SK-N-SH (cell line): ENCODE measurements around the gene DNPEP. TPM values are rescaled to one million over a fixed set of nuclear protein-coding genes. Genes with fewer than 3 reads are reported as not detected.

Source experiments
- CTCF ChIA-PET: fragments of 300-600, 350-600 bp; formaldehyde crosslinking; extraction: SDS; loops from one replicate; lab custom pipeline; 2021; lab: Yijun Ruan, JAX
- POLR2A ChIA-PET: fragments of 350-600 bp; sonication (Branson Sonifier 250); formaldehyde crosslinking; extraction: SDS; loops from one replicate; lab custom pipeline; 2020; ENCODE audit warnings: antibody characterized with exemption, inconsistent platforms; lab: Yijun Ruan, JAX
- DNase-seq: peaks from one replicate; pipeline ENCODE4 v3.0.0; 2012
- H2AFZ ChIP-seq: fragments of 200-600 bp; sonication (generic); 2 replicates; pipeline ENCODE4 v1.8.1; 2016; ENCODE audit warnings: antibody characterized with exemption, mild to moderate bottlenecking, low read depth
- H3F3A ChIP-seq: fragments of 200-600 bp; sonication (generic); replicated peaks from 2 replicates; pipeline ENCODE3; 2016; ENCODE audit warnings: antibody characterized with exemption, mild to moderate bottlenecking; ENCODE audit not compliant: insufficient read depth
- H3K27ac ChIP-seq, 2 experiments: fragments of 200-500 bp in 1 of 2; fragments of 200-600 bp in 1 of 2; sonication (Bioruptor generic) in 1 of 2; sonication (generic), shearing (Covaris generic) in 1 of 2; 2 replicates each; pipeline versions ENCODE4 v1.5.1 to v1.6.1; 2014 to 2016; ENCODE audit warnings: low read depth in 2 of 2, inconsistent platforms in 1 of 2, low read length in 1 of 2, mild to moderate bottlenecking in 1 of 2, mixed read lengths in 1 of 2
- H3K27me3 ChIP-seq: fragments of 200-600 bp; sonication (generic), shearing (Covaris generic); 2 replicates; pipeline ENCODE4 v1.6.1; 2016; ENCODE audit warnings: mixed run types; ENCODE audit not compliant: insufficient read depth
- H3K36me3 ChIP-seq, 2 experiments: fragments of 200-500 bp in 1 of 2; fragments of 200-600 bp in 1 of 2; sonication (Bioruptor generic) in 1 of 2; sonication (generic) in 1 of 2; replicated peaks in 1 of 2; 2 replicates each; pipeline versions ENCODE3 to v1.5.1; 2014 to 2016; ENCODE audit warnings: low read length in 1 of 2, mild to moderate bottlenecking in 1 of 2; ENCODE audit not compliant: insufficient read depth in 2 of 2, control insufficient read depth in 1 of 2
- H3K4me1 ChIP-seq, 2 experiments: fragments of 200-500 bp in 1 of 2; fragments of 200-600 bp in 1 of 2; sonication (Bioruptor generic) in 1 of 2; sonication (generic), shearing (Covaris generic) in 1 of 2; 2 replicates each; pipeline versions ENCODE4 v1.5.1 to v1.6.1; 2014 to 2016; ENCODE audit warnings: low read depth in 1 of 2, low read length in 1 of 2, mixed run types in 1 of 2; ENCODE audit not compliant: insufficient read depth in 2 of 2, control insufficient read depth in 1 of 2
- H3K4me2 ChIP-seq: fragments of 200-600 bp; sonication (generic), shearing (Covaris generic); 2 replicates; pipeline ENCODE4 v1.6.1; 2017; ENCODE audit warnings: mixed run types
- H3K4me3 ChIP-seq, 2 experiments: fragments of 200-500 bp in 1 of 2; fragments of 200-600 bp in 1 of 2; sonication (Bioruptor generic) in 1 of 2; sonication (generic), shearing (Covaris generic) in 1 of 2; 2 replicates each; pipeline versions ENCODE4 v1.5.1 to v1.8.1; 2014 to 2016; ENCODE audit warnings: low read depth in 2 of 2, inconsistent platforms in 1 of 2, low read length in 1 of 2, mild to moderate bottlenecking in 1 of 2, mixed read lengths in 1 of 2, moderate library complexity in 1 of 2
- H3K79me2 ChIP-seq: fragments of 200-600 bp; sonication (generic); 2 replicates; pipeline ENCODE4 v1.8.1; 2017; ENCODE audit warnings: mild to moderate bottlenecking; ENCODE audit not compliant: insufficient read depth
- H3K9ac ChIP-seq: fragments of 200-600 bp; sonication (generic); 2 replicates; pipeline ENCODE4 v1.6.1; 2017; ENCODE audit warnings: mixed run types
- H3K9me2 ChIP-seq: fragments of 200-600 bp; sonication (generic); 2 replicates; pipeline ENCODE4 v1.6.1; 2017; ENCODE audit warnings: mixed run types
- H3K9me3 ChIP-seq: fragments of 200-600 bp; sonication (generic); 2 replicates; pipeline ENCODE4 v1.6.1; 2017; ENCODE audit warnings: mixed run types, mild to moderate bottlenecking, moderate library complexity
- H4K20me1 ChIP-seq: fragments of 200-600 bp; sonication (generic); 2 replicates; pipeline ENCODE4 v1.6.1; 2017; ENCODE audit warnings: mild to moderate bottlenecking, mixed run types; ENCODE audit not compliant: insufficient read depth
- ELF1 ChIP-seq: IDR thresholded peaks from 2 replicates; pipeline ENCODE4 v1.4.0; 2012
- EP300 ChIP-seq, 2 experiments: IDR thresholded peaks; 2 replicates each; pipeline versions ENCODE4 v1.4.0 to v1.6.1; 2012; ENCODE audit warnings: borderline replicate concordance in 1 of 2, low read depth in 1 of 2, low read length in 1 of 2
- FOXJ3 ChIP-seq: sonication (generic); formaldehyde crosslinking; IDR thresholded peaks from 2 replicates; pipeline ENCODE4 v1.5.1; 2020; ENCODE audit warnings: mild to moderate bottlenecking, missing genetic modification reagents
- FOXM1 ChIP-seq: IDR thresholded peaks from 2 replicates; pipeline ENCODE4 v1.4.0; 2012; ENCODE audit warnings: low read depth, mild to moderate bottlenecking
- GABPA ChIP-seq: IDR thresholded peaks from 2 replicates; pipeline ENCODE4 v1.4.0; 2012; ENCODE audit warnings: low read depth, mild to moderate bottlenecking
- MXI1 ChIP-seq: IDR thresholded peaks from 2 replicates; pipeline ENCODE4 v1.6.1; 2012; ENCODE audit warnings: mild to moderate bottlenecking, low read depth, low read length, improper control_type of control experiment
- NRF1 ChIP-seq: IDR thresholded peaks from 2 replicates; pipeline ENCODE4 v1.6.1; 2012; ENCODE audit warnings: low read depth, mild to moderate bottlenecking, low read length
- POLR2AphosphoS5 ChIP-seq: IDR thresholded peaks from 2 replicates; pipeline ENCODE4 v1.6.1; 2012; ENCODE audit warnings: low read depth, low read length
- RAD21 ChIP-seq: IDR thresholded peaks from 2 replicates; pipeline ENCODE4 v1.6.1; 2012; ENCODE audit warnings: mild to moderate bottlenecking, low read length
- RFX5 ChIP-seq: IDR thresholded peaks from 2 replicates; pipeline ENCODE4 v1.6.1; 2012; ENCODE audit warnings: mild to moderate bottlenecking, improper control_type of control experiment, low read length
- TAF1 ChIP-seq: IDR thresholded peaks from 2 replicates; pipeline ENCODE4 v1.6.1; 2012; ENCODE audit warnings: low read depth, mild to moderate bottlenecking, low read length, moderate library complexity, borderline replicate concordance
- TCF12 ChIP-seq: IDR thresholded peaks from 2 replicates; pipeline ENCODE4 v1.4.0; 2012
- TEAD4 ChIP-seq: IDR thresholded peaks from 2 replicates; pipeline ENCODE4 v1.4.0; 2012; ENCODE audit warnings: mild to moderate bottlenecking, borderline replicate concordance; ENCODE audit not compliant: insufficient read depth
- YY1 ChIP-seq: IDR thresholded peaks from 2 replicates; pipeline ENCODE4 v1.4.0; 2012; ENCODE audit warnings: low read depth, mild to moderate bottlenecking
- WGBS: methylation state at CpG from one replicate; pipeline ENCODE4 v1.1.6; 2017; ENCODE audit warnings: low lambda C conversion rate; 5-methylcytosine and 5-hydroxymethylcytosine counted together
- polyA plus RNA-seq, 3 experiments: library from polyadenylated mRNA; depleted of rRNA; stranded (reverse); fragments of >200 nt; gene quantifications; 2 replicates each; pipeline ENCODE4 v1.2.3, GENCODE V29; 2012
- TF ChIP-seq, protein P1 (sequence below): fragments of 150-350 bp; IDR thresholded peaks from 2 replicates; pipeline ENCODE4 v1.6.1; 2016; ENCODE audit warnings: mild to moderate bottlenecking, low read depth, low read length
- TF ChIP-seq, protein P2 (sequence below): fragments of 200-600 bp; sonication (generic); IDR thresholded peaks from 2 replicates; pipeline ENCODE4 v1.6.1; 2017; ENCODE audit warnings: antibody characterized with exemption, mild to moderate bottlenecking, moderate library complexity
- TF ChIP-seq, protein P3 (sequence below): IDR thresholded peaks from 2 replicates; pipeline ENCODE4; 2012
- TF ChIP-seq, protein P4 (sequence below): IDR thresholded peaks from 2 replicates; pipeline ENCODE4 v1.6.1; 2012; ENCODE audit warnings: mild to moderate bottlenecking, low read depth, low read length, moderate library complexity
- TF ChIP-seq, protein P5 (sequence below): fragments of 150-350 bp; IDR thresholded peaks from 2 replicates; pipeline ENCODE4 v1.6.1; 2017; ENCODE audit warnings: antibody characterized with exemption, low read length, low read depth, borderline replicate concordance

The DNPEP gene
- polyA plus RNA-seq, 1 of the 3 experiments (the other 2 are of a cell fraction) = 80.7 TPM

DNA sequence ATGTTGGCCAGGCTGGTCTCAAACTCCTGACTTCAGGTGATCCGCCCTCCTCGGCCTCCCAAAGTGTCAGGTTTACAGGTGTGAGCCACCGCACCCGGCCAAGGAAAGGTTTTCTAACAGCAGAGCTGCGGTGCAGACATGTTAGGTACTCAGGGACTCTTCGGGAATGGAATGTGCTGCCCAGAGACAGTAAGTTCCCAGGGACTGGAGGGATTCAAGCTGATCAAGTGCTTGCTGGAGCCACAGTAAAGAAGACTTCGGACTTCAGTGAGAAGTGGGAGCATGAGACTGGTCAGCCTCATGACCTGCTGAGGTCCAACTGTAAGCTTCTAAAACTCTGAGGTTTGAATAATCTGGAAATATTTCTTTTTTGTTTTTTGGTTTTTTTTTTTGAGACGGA is 22.7 kb upstream of the DNPEP start:
- TF ChIP-seq FOXM1 = no peak
- no peak for TF ChIP-seq TEAD4
- TF ChIP-seq, protein P1, sequence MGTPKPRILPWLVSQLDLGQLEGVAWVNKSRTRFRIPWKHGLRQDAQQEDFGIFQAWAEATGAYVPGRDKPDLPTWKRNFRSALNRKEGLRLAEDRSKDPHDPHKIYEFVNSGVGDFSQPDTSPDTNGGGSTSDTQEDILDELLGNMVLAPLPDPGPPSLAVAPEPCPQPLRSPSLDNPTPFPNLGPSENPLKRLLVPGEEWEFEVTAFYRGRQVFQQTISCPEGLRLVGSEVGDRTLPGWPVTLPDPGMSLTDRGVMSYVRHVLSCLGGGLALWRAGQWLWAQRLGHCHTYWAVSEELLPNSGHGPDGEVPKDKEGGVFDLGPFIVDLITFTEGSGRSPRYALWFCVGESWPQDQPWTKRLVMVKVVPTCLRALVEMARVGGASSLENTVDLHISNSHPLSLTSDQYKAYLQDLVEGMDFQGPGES = no peak
- TF ChIP-seq TCF12 = no peak
- TF ChIP-seq, protein P2, sequence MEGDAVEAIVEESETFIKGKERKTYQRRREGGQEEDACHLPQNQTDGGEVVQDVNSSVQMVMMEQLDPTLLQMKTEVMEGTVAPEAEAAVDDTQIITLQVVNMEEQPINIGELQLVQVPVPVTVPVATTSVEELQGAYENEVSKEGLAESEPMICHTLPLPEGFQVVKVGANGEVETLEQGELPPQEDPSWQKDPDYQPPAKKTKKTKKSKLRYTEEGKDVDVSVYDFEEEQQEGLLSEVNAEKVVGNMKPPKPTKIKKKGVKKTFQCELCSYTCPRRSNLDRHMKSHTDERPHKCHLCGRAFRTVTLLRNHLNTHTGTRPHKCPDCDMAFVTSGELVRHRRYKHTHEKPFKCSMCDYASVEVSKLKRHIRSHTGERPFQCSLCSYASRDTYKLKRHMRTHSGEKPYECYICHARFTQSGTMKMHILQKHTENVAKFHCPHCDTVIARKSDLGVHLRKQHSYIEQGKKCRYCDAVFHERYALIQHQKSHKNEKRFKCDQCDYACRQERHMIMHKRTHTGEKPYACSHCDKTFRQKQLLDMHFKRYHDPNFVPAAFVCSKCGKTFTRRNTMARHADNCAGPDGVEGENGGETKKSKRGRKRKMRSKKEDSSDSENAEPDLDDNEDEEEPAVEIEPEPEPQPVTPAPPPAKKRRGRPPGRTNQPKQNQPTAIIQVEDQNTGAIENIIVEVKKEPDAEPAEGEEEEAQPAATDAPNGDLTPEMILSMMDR = no peak
- TF ChIP-seq, protein P3, sequence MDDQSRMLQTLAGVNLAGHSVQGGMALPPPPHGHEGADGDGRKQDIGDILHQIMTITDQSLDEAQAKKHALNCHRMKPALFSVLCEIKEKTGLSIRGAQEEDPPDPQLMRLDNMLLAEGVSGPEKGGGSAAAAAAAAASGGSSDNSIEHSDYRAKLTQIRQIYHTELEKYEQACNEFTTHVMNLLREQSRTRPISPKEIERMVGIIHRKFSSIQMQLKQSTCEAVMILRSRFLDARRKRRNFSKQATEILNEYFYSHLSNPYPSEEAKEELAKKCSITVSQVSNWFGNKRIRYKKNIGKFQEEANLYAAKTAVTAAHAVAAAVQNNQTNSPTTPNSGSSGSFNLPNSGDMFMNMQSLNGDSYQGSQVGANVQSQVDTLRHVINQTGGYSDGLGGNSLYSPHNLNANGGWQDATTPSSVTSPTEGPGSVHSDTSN = no peak

DNA sequence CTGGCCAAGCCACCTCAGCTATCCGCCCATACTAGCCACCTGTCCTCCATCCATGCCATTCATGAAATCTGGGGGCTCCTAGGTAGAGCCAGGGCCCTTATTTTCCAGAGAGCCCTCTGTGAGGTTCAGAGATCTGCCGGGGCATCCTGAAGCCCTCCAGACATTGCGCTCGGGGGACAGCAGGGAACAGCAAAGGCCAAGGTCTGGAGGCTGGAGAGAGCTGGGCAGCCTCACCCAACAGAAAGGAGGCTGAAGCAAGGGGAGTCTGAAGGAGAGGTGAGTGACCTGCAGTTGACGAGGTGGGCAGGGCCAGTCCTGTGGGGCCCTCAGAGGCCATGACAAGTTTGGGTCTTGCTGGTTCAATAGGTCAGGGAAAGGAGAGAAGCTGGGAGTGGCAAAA is 21.9 kb upstream of the DNPEP start:
- no peak overlapping the region for H3K4me3 ChIP-seq
- H2AFZ ChIP-seq = no peak overlapping the region
- no peaks in the 10 kb centered on the region for H3K79me2 ChIP-seq
- no peak overlapping the region for H3K9ac ChIP-seq
- peaks cover 3 to 21% of the 10 kb centered on the region in 2 experiments; a peak in 3 of 4 replicates for H3K4me1 ChIP-seq
- no peaks in the 10 kb centered on the region for H4K20me1 ChIP-seq
- 0 out of 2 replicates have a peak, but pooled peaks cover 6% of the 10 kb centered on the region for H3K9me3 ChIP-seq
- no peak overlapping the region for H3K4me2 ChIP-seq
- CTCF ChIA-PET = interaction anchor here (1.5 to 4.7 kb wide), 5 partner anchors 19 to 131 kb away, joined by 3 to 21 read pairs (median 16); no protein-coding TSS in a partner anchor
- no peak overlapping the region for H3K27ac ChIP-seq
- no peak for TF ChIP-seq RAD21
- no peak for TF ChIP-seq MXI1
- TF ChIP-seq ELF1 = no peak
- no peak for TF ChIP-seq GABPA
- TF ChIP-seq RFX5 = no peak
- TF ChIP-seq, protein P4, sequence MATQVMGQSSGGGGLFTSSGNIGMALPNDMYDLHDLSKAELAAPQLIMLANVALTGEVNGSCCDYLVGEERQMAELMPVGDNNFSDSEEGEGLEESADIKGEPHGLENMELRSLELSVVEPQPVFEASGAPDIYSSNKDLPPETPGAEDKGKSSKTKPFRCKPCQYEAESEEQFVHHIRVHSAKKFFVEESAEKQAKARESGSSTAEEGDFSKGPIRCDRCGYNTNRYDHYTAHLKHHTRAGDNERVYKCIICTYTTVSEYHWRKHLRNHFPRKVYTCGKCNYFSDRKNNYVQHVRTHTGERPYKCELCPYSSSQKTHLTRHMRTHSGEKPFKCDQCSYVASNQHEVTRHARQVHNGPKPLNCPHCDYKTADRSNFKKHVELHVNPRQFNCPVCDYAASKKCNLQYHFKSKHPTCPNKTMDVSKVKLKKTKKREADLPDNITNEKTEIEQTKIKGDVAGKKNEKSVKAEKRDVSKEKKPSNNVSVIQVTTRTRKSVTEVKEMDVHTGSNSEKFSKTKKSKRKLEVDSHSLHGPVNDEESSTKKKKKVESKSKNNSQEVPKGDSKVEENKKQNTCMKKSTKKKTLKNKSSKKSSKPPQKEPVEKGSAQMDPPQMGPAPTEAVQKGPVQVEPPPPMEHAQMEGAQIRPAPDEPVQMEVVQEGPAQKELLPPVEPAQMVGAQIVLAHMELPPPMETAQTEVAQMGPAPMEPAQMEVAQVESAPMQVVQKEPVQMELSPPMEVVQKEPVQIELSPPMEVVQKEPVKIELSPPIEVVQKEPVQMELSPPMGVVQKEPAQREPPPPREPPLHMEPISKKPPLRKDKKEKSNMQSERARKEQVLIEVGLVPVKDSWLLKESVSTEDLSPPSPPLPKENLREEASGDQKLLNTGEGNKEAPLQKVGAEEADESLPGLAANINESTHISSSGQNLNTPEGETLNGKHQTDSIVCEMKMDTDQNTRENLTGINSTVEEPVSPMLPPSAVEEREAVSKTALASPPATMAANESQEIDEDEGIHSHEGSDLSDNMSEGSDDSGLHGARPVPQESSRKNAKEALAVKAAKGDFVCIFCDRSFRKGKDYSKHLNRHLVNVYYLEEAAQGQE = no peak
- TF ChIP-seq NRF1 = no peak
- no peak for TF ChIP-seq FOXJ3
- no peak for TF ChIP-seq TAF1
- TF ChIP-seq EP300 (IDR thresholded peaks at IDR 0.05; ENCODE audit: borderline replicate concordance in 1 of 2, low read depth in 1 of 2, low read length in 1 of 2) = no peak
- no peak for TF ChIP-seq YY1
- TF ChIP-seq, protein P5, sequence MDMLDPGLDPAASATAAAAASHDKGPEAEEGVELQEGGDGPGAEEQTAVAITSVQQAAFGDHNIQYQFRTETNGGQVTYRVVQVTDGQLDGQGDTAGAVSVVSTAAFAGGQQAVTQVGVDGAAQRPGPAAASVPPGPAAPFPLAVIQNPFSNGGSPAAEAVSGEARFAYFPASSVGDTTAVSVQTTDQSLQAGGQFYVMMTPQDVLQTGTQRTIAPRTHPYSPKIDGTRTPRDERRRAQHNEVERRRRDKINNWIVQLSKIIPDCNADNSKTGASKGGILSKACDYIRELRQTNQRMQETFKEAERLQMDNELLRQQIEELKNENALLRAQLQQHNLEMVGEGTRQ = no peak
- no peak for TF ChIP-seq POLR2AphosphoS5
- no peak for TF ChIP-seq FOXM1
- H3K36me3 ChIP-seq = no peaks in the 10 kb centered on the region
- H3F3A ChIP-seq = peaks cover 9% of the 10 kb centered on the region
- POLR2A ChIA-PET = no interaction called here
- no peaks in the 10 kb centered on the region for H3K27me3 ChIP-seq
- WGBS = 94% methylated on average over 5 of the region's 5 CpGs
- DNase-seq = no peak
- H3K9me2 ChIP-seq = no peaks in the 10 kb centered on the region

More for the DNA sequence above, 22.7 kb upstream of the DNPEP start:
- POLR2A ChIA-PET = no interaction called here
- H3F3A ChIP-seq = peaks cover 9% of the 10 kb centered on the region
- WGBS = 80% methylated on average over 8 of the region's 8 CpGs
- no peaks in the 10 kb centered on the region for H3K79me2 ChIP-seq
- no peaks in the 10 kb centered on the region for H3K27me3 ChIP-seq
- H3K4me3 ChIP-seq = no peak overlapping the region
- no peak for DNase-seq
- no peak overlapping the region for H3K4me2 ChIP-seq
- peaks cover 0 to 21% of the 10 kb centered on the region in 2 experiments; a peak in 2 of 4 replicates for H3K4me1 ChIP-seq
- no peak overlapping the region for H3K27ac ChIP-seq
- CTCF ChIA-PET = interaction anchor here (1.1 to 4.7 kb wide), 5 partner anchors 8 to 130 kb away, joined by 4 to 21 read pairs (median 16); no protein-coding TSS in a partner anchor
- H3K9me3 ChIP-seq = 0 out of 2 replicates have a peak, but pooled peaks cover 6% of the 10 kb centered on the region
- no peaks in the 10 kb centered on the region for H3K9me2 ChIP-seq
- H4K20me1 ChIP-seq = no peaks in the 10 kb centered on the region
- no peak overlapping the region for H3K9ac ChIP-seq
- H3K36me3 ChIP-seq = no peaks in the 10 kb centered on the region
- no peak overlapping the region for H2AFZ ChIP-seq
